SHP77 (cell line): ENCODE results near the gene INCA1.

ENCODE experiments used
- DNase-seq, 2 experiments: peaks; one replicate each; lab custom pipeline; 2025; lab: John Stamatoyannopoulos, UW

The INCA1 gene

GRCh38 chr17:4970273-4970672, 27.0 kb downstream of the INCA1 start:
- DNase-seq, result no peak

GRCh38 chr17:4969551-4970173, 27.7 kb downstream of the INCA1 start:
- DNase-seq, result peak in 1 of 2 experiments; percentile 23

- peak in 1 of 2 experiments; percentile 35 for DNase-seq
These were observed 28.2 kb downstream of the INCA1 start for GRCh38 chr17:4969047-4969550.

GRCh38 chr17:4968486-4969046, 28.8 kb downstream of the INCA1 start:
- peak in 1 of 2 experiments; percentile 35 for DNase-seq

GRCh38 chr17:4967539-4968485, 29.5 kb downstream of the INCA1 start, which contains the start of gene SPAG7:
Gene SPAG7 (minus strand): TSS chr17:4967817. CDS start chr17:4967804, 13 bp downstream.
- peak; percentile 92 to 95 for DNase-seq

GRCh38 chr17:4966844-4967538, 30.3 kb downstream of the INCA1 start:
- DNase-seq, result peak; percentile 100

GRCh38 chr17:4965311-4965986, 31.9 kb downstream of the INCA1 start:
- DNase-seq, result no peak

- DNase-seq, result no peak
These were observed 36.9 kb downstream of the INCA1 start for GRCh38 chr17:4960279-4960922.

- no peak for DNase-seq
These were observed 37.9 kb downstream of the INCA1 start for GRCh38 chr17:4959261-4959965.

- DNase-seq, result no peak
These were observed 39.2 kb downstream of the INCA1 start for GRCh38 chr17:4958102-4958501.

GRCh38 chr17:4956493-4957061, 40.7 kb downstream of the INCA1 start:
- DNase-seq, result peak in 1 of 2 experiments; percentile 16

GRCh38 chr17:4955091-4955490, 42.2 kb downstream of the INCA1 start:
- no peak for DNase-seq

- DNase-seq, result no peak
These were observed 43.8 kb downstream of the INCA1 start for GRCh38 chr17:4953451-4953961.

- DNase-seq, result peak in 1 of 2 experiments; percentile 15
These were observed 45.8 kb downstream of the INCA1 start for GRCh38 chr17:4951486-4951885.

GRCh38 chr17:4950746-4951204, 46.5 kb downstream of the INCA1 start, which contains the start of gene ENO3:
Gene ENO3 (plus strand): TSS chr17:4951119. CDS start chr17:4951830, 711 bp downstream.
- DNase-seq, result peak; percentile 75 to 85

- DNase-seq, result peak in 1 of 2 experiments; percentile 41
These were observed 47.1 kb downstream of the INCA1 start for GRCh38 chr17:4950075-4950745.

GRCh38 chr17:4949321-4950074, 47.8 kb downstream of the INCA1 start:
- peak; percentile 74 to 86 for DNase-seq

GRCh38 chr17:4948931-4949320, 48.4 kb downstream of the INCA1 start:
- peak; percentile 88 to 90 for DNase-seq
